LNCAP (cell line): ENCODE measurements around the gene GFOD1.

ENCODE experiments used
- CTCF ChIP-seq: fragments of 450-650 bp; IDR thresholded peaks from 2 replicates; pipeline ENCODE4 v1.5.1; 2017; ENCODE audit warnings: mild to moderate bottlenecking

GFOD1 gene

GRCh38 chr6:13495112-13495776, 7.8 kb upstream of the GFOD1 start:
- TF ChIP-seq CTCF = no peak

- no peak for TF ChIP-seq CTCF
Measured at GRCh38 chr6:13494137-13494536, 6.7 kb upstream of the GFOD1 start.

- TF ChIP-seq CTCF = no peak
Measured at GRCh38 chr6:13493147-13493546, 5.7 kb upstream of the GFOD1 start.

- TF ChIP-seq CTCF = no peak
Measured at GRCh38 chr6:13492357-13492756, 5.0 kb upstream of the GFOD1 start.

GRCh38 chr6:13491538-13491937, 4.1 kb upstream of the GFOD1 start:
- no peak for TF ChIP-seq CTCF

GRCh38 chr6:13490402-13490801, 3.0 kb upstream of the GFOD1 start:
- TF ChIP-seq CTCF = no peak

GRCh38 chr6:13488896-13489237, 1.5 kb upstream of the GFOD1 start:
- no peak for TF ChIP-seq CTCF
